SJCRH30 (cell line): ENCODE measurements around the gene PADI4. TPM values are rescaled to one million over a fixed set of nuclear protein-coding genes. Genes with fewer than 3 reads are reported as not detected.
A peak's percentile ranks its signal among the peaks of the same experiment; 100 is the strongest.
"Not testable (repeated sequence)": the region's sequence is repeated elsewhere in the genome, so short reads cannot be mapped to it uniquely, and the experiment has no call there.

Experiments used
- DNase-seq, 2 experiments: peaks; one replicate each; pipeline ENCODE4 v3.0.0-alpha.2; 2015 to 2020
- H3K27ac ChIP-seq: fragments of 250-450 bp; sonication (Bioruptor Pico); 2 replicates; pipeline ENCODE4 v1.5.1; 2020; ENCODE audit warnings: mild to moderate bottlenecking, moderate library complexity
- H3K27me3 ChIP-seq: fragments of 250-450 bp; sonication (Bioruptor Pico); 2 replicates; pipeline ENCODE4 v1.5.1; 2020; ENCODE audit warnings: mild to moderate bottlenecking, moderate library complexity
- H3K36me3 ChIP-seq: fragments of 250-450 bp; sonication (Bioruptor Pico); 2 replicates; pipeline ENCODE4 v1.5.1; 2020; ENCODE audit warnings: mild to moderate bottlenecking, moderate library complexity
- H3K4me1 ChIP-seq: fragments of 250-450 bp; sonication (Bioruptor Pico); 2 replicates; pipeline ENCODE4 v1.5.1; 2020; ENCODE audit warnings: mild to moderate bottlenecking, moderate library complexity
- H3K4me3 ChIP-seq: fragments of 250-450 bp; sonication (Bioruptor Pico); 2 replicates; pipeline ENCODE4 v1.5.1; 2020; ENCODE audit warnings: mild to moderate bottlenecking, moderate library complexity
- H3K9me3 ChIP-seq: fragments of 250-450 bp; sonication (Bioruptor Pico); replicated peaks from 2 replicates; pipeline ENCODE4 v1.5.1; 2020; ENCODE audit warnings: mild to moderate bottlenecking, moderate library complexity
- total RNA-seq: library from RNA; depleted of rRNA; stranded (reverse); fragments of >200 nt; shearing (Covaris generic); gene quantifications from 2 replicates; pipeline ENCODE4 v1.2.3, GENCODE V29; 2014

Gene PADI4
- total RNA-seq, 1 experiment from 2014 or later, result not detected

- Histone ChIP-seq H3K9me3 (peaks cover under 1% of the 10 kb centered on the region), H3K27ac (no peak overlapping the region), H3K4me1 (peaks cover 7% of the 10 kb centered on the region; the same call in 1 of the 2 replicates), H3K36me3 (no peaks in the 10 kb centered on the region), H3K4me3 (no peak overlapping the region), H3K27me3 (peaks cover 10% of the 10 kb centered on the region)
- DNase-seq, result peak; percentile 59 to 62
Observed at GRCh38 chr1:17314491-17314971, 6.5 kb downstream of the PADI4 start.

- H3K36me3 ChIP-seq, result no peaks in the 10 kb centered on the region
- H3K27ac ChIP-seq, result no peak overlapping the region
- H3K9me3 ChIP-seq, result peaks cover 8% of the 10 kb centered on the region
- H3K4me1 ChIP-seq, result peaks cover 7% of the 10 kb centered on the region; the same call in 1 of the 2 replicates
- DNase-seq, result no peak
- H3K27me3 ChIP-seq, result peaks cover 4% of the 10 kb centered on the region; the same call in 1 of the 2 replicates
- no peak overlapping the region for H3K4me3 ChIP-seq
Observed at GRCh38 chr1:17315542-17316130, 7.6 kb downstream of the PADI4 start.

GRCh38 chr1:17316704-17317103 lies 8.7 kb downstream of the PADI4 start:
- DNase-seq, result no peak
- no peak overlapping the region for H3K27ac ChIP-seq
- peaks cover 4% of the 10 kb centered on the region; the same call in 1 of the 2 replicates for H3K27me3 ChIP-seq
- H3K9me3 ChIP-seq, result peaks cover 8% of the 10 kb centered on the region
- H3K4me1 ChIP-seq, result peaks cover 7% of the 10 kb centered on the region; the same call in 1 of the 2 replicates
- no peak overlapping the region for H3K4me3 ChIP-seq
- no peaks in the 10 kb centered on the region for H3K36me3 ChIP-seq

DNA sequence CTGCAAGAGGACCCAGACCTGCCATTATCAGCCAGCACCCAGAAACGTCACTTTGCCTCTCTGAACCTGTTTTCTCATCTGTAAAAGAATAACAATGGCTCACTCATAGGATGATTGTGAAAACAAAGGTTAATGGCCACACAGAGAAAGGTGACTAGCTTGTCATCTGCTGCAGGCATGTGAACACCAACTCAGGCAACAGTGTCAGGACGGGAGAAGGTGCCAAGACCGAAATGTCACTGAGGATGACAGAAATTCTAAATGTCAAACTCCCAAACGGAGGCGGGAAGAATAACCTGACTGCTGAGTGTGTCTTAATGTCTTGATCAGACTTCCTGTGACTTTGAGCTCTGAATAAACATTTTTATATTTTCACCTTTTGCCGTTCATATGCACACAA lies 10.3 kb downstream of the PADI4 start:
- no peak overlapping the region for H3K4me3 ChIP-seq
- no peak overlapping the region for H3K27ac ChIP-seq
- DNase-seq, result no peak
- no peaks in the 10 kb centered on the region for H3K36me3 ChIP-seq
- peaks cover 8% of the 10 kb centered on the region for H3K9me3 ChIP-seq
- H3K4me1 ChIP-seq, result peaks cover 7% of the 10 kb centered on the region; the same call in 1 of the 2 replicates
- peaks cover 4% of the 10 kb centered on the region; the same call in 1 of the 2 replicates for H3K27me3 ChIP-seq

- Histone ChIP-seq H3K9me3 (peaks cover 8% of the 10 kb centered on the region), H3K4me1 (peaks cover 5% of the 10 kb centered on the region; the same call in 1 of the 2 replicates), H3K27ac (no peak overlapping the region), H3K27me3 (peaks cover 4% of the 10 kb centered on the region; the same call in 1 of the 2 replicates), H3K36me3 (no peaks in the 10 kb centered on the region), H3K4me3 (no peak overlapping the region)
- no peak for DNase-seq
Observed at GRCh38 chr1:17319561-17320350, 11.8 kb downstream of the PADI4 start.

DNA sequence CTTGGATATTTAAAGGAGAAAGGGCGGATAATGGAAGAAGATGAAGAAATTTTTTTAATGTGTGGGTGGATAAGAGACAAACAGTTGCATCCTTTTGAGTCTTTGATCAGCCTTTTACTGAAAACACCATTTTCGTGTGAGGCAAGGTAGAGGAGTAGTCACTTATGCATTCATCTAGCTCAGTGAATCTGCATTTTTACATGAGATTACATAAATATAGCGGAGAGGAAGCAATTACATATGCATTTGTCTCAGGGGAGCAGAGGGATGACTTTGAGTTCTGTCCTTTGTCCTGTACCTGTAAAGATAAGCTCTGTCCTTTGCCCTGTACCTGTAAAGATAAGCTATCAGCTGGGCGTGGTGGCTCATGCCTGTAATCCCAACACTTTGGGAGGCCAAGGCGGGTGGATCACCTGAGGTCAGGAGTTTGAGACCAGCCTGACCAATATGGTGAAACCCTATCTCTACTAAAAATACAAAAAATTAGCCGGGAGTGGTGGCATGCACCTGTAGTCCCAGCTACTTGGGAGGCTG lies 13.9 kb downstream of the PADI4 start:
- H3K4me3 ChIP-seq, H3K27ac ChIP-seq, DNase-seq, H3K27me3 ChIP-seq, H3K4me1 ChIP-seq, H3K36me3 ChIP-seq: not testable (repeated sequence)
- peaks cover 13% of the 10 kb centered on the region for H3K9me3 ChIP-seq

GRCh38 chr1:17328855-17329254 lies 20.9 kb downstream of the PADI4 start:
- Histone ChIP-seq H3K9me3 (peaks cover 5% of the 10 kb centered on the region; the same call in 1 of the 2 replicates), H3K36me3 (no peaks in the 10 kb centered on the region), H3K27me3 (no peaks in the 10 kb centered on the region), H3K4me1 (no peaks in the 10 kb centered on the region), H3K4me3 (no peak overlapping the region), H3K27ac (no peak overlapping the region)
- no peak for DNase-seq

DNA sequence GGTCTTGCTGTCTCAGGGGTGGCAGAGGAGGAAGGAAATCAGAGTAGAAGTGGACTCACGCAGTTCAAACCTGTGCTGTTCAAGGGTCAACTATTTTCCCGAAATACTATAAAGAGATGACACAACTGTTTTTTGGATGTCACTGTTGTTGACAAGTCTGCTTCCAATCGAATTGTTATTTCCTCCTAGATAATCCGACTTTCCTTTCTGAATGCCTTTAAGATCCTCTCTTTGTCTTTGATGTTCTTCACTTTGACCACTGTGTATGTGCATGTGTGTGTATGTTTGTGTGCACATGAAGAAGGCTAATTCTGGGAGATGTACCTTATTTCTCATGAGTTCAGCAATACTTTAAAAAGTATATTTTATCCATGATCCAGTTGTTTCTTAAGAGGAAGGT lies 21.6 kb downstream of the PADI4 start:
- Histone ChIP-seq H3K27me3 (no peaks in the 10 kb centered on the region), H3K4me1 (no peaks in the 10 kb centered on the region), H3K4me3 (no peak overlapping the region), H3K9me3 (peaks cover 5% of the 10 kb centered on the region; the same call in 1 of the 2 replicates), H3K27ac (no peak overlapping the region), H3K36me3 (no peaks in the 10 kb centered on the region)
- DNase-seq, result no peak

- Histone ChIP-seq H3K4me3 (no peak overlapping the region), H3K27ac (no peak overlapping the region), H3K27me3 (no peaks in the 10 kb centered on the region), H3K4me1 (no peaks in the 10 kb centered on the region), H3K36me3 (no peaks in the 10 kb centered on the region), H3K9me3 (no peaks in the 10 kb centered on the region)
- no peak for DNase-seq
Observed at GRCh38 chr1:17330856-17331255, 22.9 kb downstream of the PADI4 start.

GRCh38 chr1:17333081-17333480 lies 25.1 kb downstream of the PADI4 start:
- Histone ChIP-seq H3K36me3 (no peaks in the 10 kb centered on the region), H3K4me1 (no peaks in the 10 kb centered on the region), H3K27me3 (0 out of 2 replicates have a peak, but pooled peaks cover 3% of the 10 kb centered on the region), H3K27ac (no peak overlapping the region), H3K9me3 (no peaks in the 10 kb centered on the region), H3K4me3 (no peak overlapping the region)
- DNase-seq, result no peak

DNA sequence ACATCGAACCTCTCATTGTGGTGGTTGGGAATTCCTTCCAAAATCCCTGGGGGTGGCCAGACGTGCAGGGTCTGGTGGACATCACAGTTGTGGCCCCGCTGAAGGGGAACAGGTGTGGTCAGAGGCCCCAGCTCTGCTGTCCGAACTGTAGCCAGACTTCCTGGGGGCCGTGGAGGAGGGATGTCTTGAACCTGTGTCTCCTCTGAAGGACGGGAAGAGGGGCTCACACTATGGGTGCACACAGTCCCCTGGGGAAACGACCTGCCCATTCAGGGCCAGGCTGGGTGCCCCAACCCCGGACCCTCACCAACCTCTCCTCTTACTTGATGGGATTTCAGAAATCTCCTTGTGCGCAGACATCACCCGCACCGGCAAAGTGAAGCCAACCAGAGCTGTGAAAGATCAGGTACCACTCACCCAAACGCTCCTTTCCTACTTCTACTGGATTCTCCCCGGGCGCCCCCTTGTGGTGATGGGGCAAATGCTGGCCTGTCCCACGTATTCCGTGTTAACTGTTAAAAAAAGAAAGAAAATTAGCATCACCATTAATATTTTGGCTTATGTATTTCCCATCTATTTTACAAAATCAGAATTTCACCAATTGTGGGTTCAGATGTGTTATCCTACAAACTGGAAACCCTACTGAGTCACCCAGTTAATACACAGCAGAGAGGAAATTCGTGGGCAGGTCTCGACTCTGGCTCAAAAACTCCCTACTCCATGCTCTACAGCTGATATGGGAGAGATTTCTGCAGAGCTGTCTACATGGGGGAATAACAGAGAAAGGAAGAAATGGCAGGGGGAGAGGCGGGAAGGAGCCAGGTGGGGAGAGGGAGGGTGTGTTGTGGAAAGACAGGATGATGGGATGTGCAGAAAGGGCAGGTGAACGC lies 28.1 kb downstream of the PADI4 start:
- no peak overlapping the region for H3K27ac ChIP-seq

GRCh38 chr1:17338706-17339493 lies 30.9 kb downstream of the PADI4 start:
- 0 out of 2 replicates have a peak, but pooled peaks cover 3% of the 10 kb centered on the region for H3K27me3 ChIP-seq
- no peaks in the 10 kb centered on the region for H3K36me3 ChIP-seq
- H3K4me3 ChIP-seq, result no peak overlapping the region
- no peak overlapping the region for H3K27ac ChIP-seq
- DNase-seq, result peak; percentile 69 to 75
- no peaks in the 10 kb centered on the region for H3K9me3 ChIP-seq
- peaks cover 9% of the 10 kb centered on the region; the same call in 1 of the 2 replicates for H3K4me1 ChIP-seq

More for the DNA sequence above, 28.1 kb downstream of the PADI4 start:
- Histone ChIP-seq H3K27me3 (0 out of 2 replicates have a peak, but pooled peaks cover 3% of the 10 kb centered on the region), H3K9me3 (no peaks in the 10 kb centered on the region), H3K36me3 (no peaks in the 10 kb centered on the region), H3K4me3 (no peak overlapping the region), H3K4me1 (peaks cover 9% of the 10 kb centered on the region; the same call in 1 of the 2 replicates)
- DNase-seq, result peak; percentile 80 to 89

DNA sequence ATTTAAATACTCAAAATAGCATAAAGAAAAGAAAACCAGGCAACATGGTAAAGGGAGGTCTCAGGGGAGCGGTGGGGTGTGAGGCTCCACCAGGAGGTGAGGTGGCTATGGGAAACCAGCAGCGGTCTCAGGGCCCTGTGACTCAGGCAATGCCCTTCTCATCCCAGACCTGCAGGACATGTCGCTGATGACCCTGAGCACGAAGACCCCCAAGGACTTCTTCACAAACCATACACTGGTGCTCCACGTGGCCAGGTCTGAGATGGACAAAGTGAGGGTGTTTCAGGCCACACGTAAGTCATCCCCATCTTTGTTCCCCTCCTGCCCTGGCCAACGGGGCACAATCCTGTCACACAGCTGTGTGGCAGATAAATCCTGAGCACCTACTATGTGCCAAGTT lies 31.5 kb downstream of the PADI4 start:
- H3K4me1 ChIP-seq, result peaks cover 9% of the 10 kb centered on the region; the same call in 1 of the 2 replicates
- no peaks in the 10 kb centered on the region for H3K9me3 ChIP-seq
- 0 out of 2 replicates have a peak, but pooled peaks cover 3% of the 10 kb centered on the region for H3K27me3 ChIP-seq
- no peak overlapping the region for H3K4me3 ChIP-seq
- no peak overlapping the region for H3K27ac ChIP-seq
- DNase-seq, result no peak
- no peaks in the 10 kb centered on the region for H3K36me3 ChIP-seq
